Lower leg skin (tissue), 4 donors: ENCODE data around the gene CTNNA2. TPM values are rescaled to one million over a fixed set of nuclear protein-coding genes. Genes with fewer than 3 reads are reported as not detected.

Experiments used
- DNase-seq, 2 donors: peaks; one replicate each; pipeline ENCODE4 v3.0.0-alpha.2; 2019; ENCODE audit warnings: low spot score in 2 of 2
- H3K4me3 ChIP-seq: fragments of 200-600 bp; sonication (generic); 2 replicates; pipeline ENCODE4 v1.5.1; 2017; ENCODE audit warnings: mild to moderate bottlenecking, low read depth; ENCODE audit not compliant: poor library complexity, severe bottlenecking
- CTCF ChIP-seq, 3 donors: fragments of 450-650 bp; IDR thresholded peaks; one replicate each; pipeline ENCODE4 v1.5.1; 2016; ENCODE audit warnings: antibody characterized with exemption in 3 of 3, mild to moderate bottlenecking in 3 of 3, moderate library complexity in 2 of 3
- POLR2A ChIP-seq, 2 donors: fragments of 450-650 bp; IDR thresholded peaks; one replicate each; pipeline ENCODE4 v1.6.1; 2016 to 2017; ENCODE audit warnings: antibody characterized with exemption in 2 of 2, mild to moderate bottlenecking in 1 of 2, moderate library complexity in 1 of 2
- WGBS, 2 donors: methylation state at CpG; one replicate each; pipeline ENCODE4 v1.1.5; 2018; 5-methylcytosine and 5-hydroxymethylcytosine counted together
- intact Hi-C: fragments of 100-400 bp; cut with DNase I; formaldehyde crosslinking; loops from one replicate; pipeline ENCODE4 v1.15.0; 2023; ENCODE audit warnings: low total_unique reads
- total RNA-seq, 4 donors: library from RNA; depleted of rRNA; stranded (reverse); fragments of >200 nt; gene quantifications; one replicate each; pipeline ENCODE4 v1.1.0, GENCODE V29; 2016

The CTNNA2 gene
- total RNA-seq, 4 donors from 2014 or later = not detected

- WGBS, 2 donors = 74 to 96% methylated on average over 1 of the region's 1 CpG
- DNase-seq = no peak
- TF ChIP-seq CTCF (IDR thresholded peaks at IDR 0.05) (no peak), POLR2A (IDR thresholded peaks at IDR 0.05) (no peak)
- no peak overlapping the region for H3K4me3 ChIP-seq
- intact Hi-C loops = no loop called here
Measured at GRCh38 chr2:80281049-80281448, 768.2 kb downstream of the CTNNA2 start.

- no peak for DNase-seq
- no peak overlapping the region for H3K4me3 ChIP-seq
- TF ChIP-seq POLR2A (IDR thresholded peaks at IDR 0.05) = no peak
- TF ChIP-seq CTCF (IDR thresholded peaks at IDR 0.05) = no peak
- 27 to 43% methylated on average over 5 of the region's 5 CpGs for WGBS, 2 donors
- intact Hi-C loops = no loop called here
Measured at GRCh38 chr2:80288576-80288975, 775.7 kb downstream of the CTNNA2 start.

- DNase-seq = no peak
- intact Hi-C loops = no loop called here
- WGBS, 2 donors = 60 to 81% methylated on average over 1 of the region's 1 CpG
- TF ChIP-seq CTCF (IDR thresholded peaks at IDR 0.05) (no peak), POLR2A (IDR thresholded peaks at IDR 0.05) (no peak)
- H3K4me3 ChIP-seq = no peak overlapping the region
Measured at GRCh38 chr2:80291656-80292055, 778.8 kb downstream of the CTNNA2 start.

GRCh38 chr2:80292474-80292873 lies 779.6 kb downstream of the CTNNA2 start:
- intact Hi-C loops = no loop called here
- 67 to 84% methylated on average over 3 of the region's 3 CpGs for WGBS, 2 donors
- TF ChIP-seq POLR2A (IDR thresholded peaks at IDR 0.05) (no peak), CTCF (IDR thresholded peaks at IDR 0.05) (no peak)
- no peak for DNase-seq
- H3K4me3 ChIP-seq = no peak overlapping the region

GRCh38 chr2:80293039-80293438 lies 780.2 kb downstream of the CTNNA2 start:
- intact Hi-C loops = no loop called here
- H3K4me3 ChIP-seq = no peak overlapping the region
- DNase-seq = no peak
- TF ChIP-seq POLR2A (IDR thresholded peaks at IDR 0.05) (no peak), CTCF (IDR thresholded peaks at IDR 0.05) (no peak)

GRCh38 chr2:80298954-80299353 lies 786.1 kb downstream of the CTNNA2 start:
- DNase-seq = no peak
- TF ChIP-seq CTCF (IDR thresholded peaks at IDR 0.05) (no peak), POLR2A (IDR thresholded peaks at IDR 0.05) (no peak)
- 55 to 62% methylated on average over 3 of the region's 3 CpGs for WGBS, 2 donors
- intact Hi-C loops = no loop called here
- H3K4me3 ChIP-seq = no peak overlapping the region
